ENCODE data around the gene OR52N2. TPM values are rescaled to one million over a fixed set of nuclear protein-coding genes. Genes with fewer than 3 reads are reported as not detected.

The OR52N2 gene
- total RNA-seq, 1 donor from 2014 or later = not detected

DNA sequence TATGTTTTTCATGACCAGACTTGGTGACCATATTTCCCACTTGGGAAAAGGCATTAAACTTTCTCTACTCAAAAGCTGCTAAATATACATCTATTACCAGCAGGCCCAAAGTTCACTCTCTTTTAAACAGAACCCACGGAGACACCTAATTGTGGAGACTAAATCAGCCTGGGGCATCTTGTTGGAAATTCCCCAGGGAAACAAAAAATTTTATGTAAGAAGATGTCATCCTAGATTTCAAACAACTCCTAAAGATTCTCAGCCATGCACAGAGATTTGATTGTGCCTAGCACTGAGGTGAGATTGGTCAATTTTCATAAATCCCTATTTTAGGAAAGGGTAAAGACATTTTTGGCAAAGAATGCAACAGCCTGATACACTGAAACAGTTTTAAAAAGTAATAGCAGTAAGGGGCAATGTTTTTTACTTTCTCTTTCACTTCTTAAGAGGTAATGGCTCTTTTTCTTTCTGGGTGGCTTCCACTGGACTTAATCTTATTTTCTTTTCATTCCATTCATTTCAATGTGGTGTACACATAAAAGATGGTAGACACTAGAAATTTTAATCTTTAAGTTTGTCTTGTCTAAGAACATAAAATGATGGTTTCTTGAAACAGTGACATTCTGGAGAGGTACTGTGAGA is 9.6 kb downstream of the OR52N2 start:
- no peak for DNase-seq (ENCODE audit: low spot score)
- TF ChIP-seq, protein P1, sequence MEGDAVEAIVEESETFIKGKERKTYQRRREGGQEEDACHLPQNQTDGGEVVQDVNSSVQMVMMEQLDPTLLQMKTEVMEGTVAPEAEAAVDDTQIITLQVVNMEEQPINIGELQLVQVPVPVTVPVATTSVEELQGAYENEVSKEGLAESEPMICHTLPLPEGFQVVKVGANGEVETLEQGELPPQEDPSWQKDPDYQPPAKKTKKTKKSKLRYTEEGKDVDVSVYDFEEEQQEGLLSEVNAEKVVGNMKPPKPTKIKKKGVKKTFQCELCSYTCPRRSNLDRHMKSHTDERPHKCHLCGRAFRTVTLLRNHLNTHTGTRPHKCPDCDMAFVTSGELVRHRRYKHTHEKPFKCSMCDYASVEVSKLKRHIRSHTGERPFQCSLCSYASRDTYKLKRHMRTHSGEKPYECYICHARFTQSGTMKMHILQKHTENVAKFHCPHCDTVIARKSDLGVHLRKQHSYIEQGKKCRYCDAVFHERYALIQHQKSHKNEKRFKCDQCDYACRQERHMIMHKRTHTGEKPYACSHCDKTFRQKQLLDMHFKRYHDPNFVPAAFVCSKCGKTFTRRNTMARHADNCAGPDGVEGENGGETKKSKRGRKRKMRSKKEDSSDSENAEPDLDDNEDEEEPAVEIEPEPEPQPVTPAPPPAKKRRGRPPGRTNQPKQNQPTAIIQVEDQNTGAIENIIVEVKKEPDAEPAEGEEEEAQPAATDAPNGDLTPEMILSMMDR (IDR thresholded peaks at IDR 0.05) = no peak
- H3K4me3 Mint-ChIP-seq (ENCODE audit: unreplicated experiment) = no peak overlapping the region
- no peaks in the 10 kb centered on the region for H3K9me3 Mint-ChIP-seq (ENCODE audit: low read depth)
- H3K36me3 Mint-ChIP-seq (ENCODE audit: low read depth) = no peaks in the 10 kb centered on the region
- peaks cover 7% of the 10 kb centered on the region for H3K4me1 Mint-ChIP-seq (ENCODE audit: low read depth)
- peaks cover 19% of the 10 kb centered on the region for H3K27me3 Mint-ChIP-seq (ENCODE audit: low read depth)
- no peak overlapping the region for H3K27ac Mint-ChIP-seq (ENCODE audit: unreplicated experiment)

DNA sequence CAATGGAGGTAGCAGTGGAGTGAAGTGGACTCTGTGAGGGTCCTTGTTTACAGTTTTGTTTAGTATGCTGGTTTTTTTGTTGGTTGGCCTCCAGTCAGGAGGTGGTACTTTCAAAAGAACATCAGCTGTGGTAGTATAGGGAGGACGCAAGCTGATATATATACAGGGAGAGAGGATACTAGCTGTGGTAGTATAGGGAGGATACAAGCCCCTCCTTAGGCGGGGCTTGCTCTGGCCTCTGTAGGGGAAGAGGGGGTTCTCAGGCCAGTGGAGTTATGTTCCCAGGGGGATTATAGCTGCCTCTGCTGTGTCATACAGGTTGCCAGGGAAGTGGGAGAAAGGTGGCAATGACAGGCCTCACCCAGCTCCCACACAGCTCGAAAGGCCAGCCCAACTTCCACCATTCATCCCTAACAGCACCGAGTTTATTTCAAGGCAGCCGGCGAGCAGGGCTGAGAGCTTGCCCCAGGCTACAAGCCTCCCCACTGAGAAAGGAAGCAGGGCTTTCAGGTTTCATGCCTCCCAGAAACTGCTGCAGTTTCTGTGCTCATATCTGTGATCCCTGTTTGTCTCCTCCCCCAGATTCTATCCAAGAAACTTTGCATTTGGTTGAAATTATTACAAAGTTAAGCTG is 22.6 kb downstream of the OR52N2 start:
- H3K27me3 Mint-ChIP-seq (ENCODE audit: low read depth) = peaks cover 10% of the 10 kb centered on the region
- peaks cover under 1% of the 10 kb centered on the region for H3K9me3 Mint-ChIP-seq (ENCODE audit: low read depth)
- no peaks in the 10 kb centered on the region for H3K4me1 Mint-ChIP-seq (ENCODE audit: low read depth)
- DNase-seq (ENCODE audit: low spot score) = no peak
- H3K36me3 Mint-ChIP-seq (ENCODE audit: low read depth) = no peaks in the 10 kb centered on the region
- H3K4me3 Mint-ChIP-seq (ENCODE audit: unreplicated experiment) = no peak overlapping the region
- TF ChIP-seq, protein P1 (IDR thresholded peaks at IDR 0.05) = no peak
- H3K27ac Mint-ChIP-seq (ENCODE audit: unreplicated experiment) = no peak overlapping the region

DNA sequence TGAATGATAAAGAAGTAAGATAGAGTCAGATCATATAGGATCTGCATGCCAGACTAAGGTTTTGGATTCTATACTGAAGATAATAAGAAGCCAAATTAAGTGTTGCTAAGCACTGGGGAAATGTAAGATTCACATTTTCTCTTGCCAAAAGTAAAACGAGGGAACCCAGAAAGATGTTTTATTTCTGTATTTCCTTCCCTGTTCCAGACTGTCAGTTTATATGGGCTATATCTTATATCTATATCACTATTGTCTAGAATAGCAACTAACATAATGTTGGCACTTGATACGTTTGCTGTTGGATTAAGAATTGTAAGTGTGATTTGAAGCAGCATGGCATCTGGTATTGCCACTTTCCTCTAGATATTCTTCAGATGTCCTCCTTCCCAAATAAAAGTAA is 24.7 kb downstream of the OR52N2 start:
- no peak overlapping the region for H3K4me3 Mint-ChIP-seq (ENCODE audit: unreplicated experiment)
- H3K4me1 Mint-ChIP-seq (ENCODE audit: low read depth) = peaks cover 11% of the 10 kb centered on the region
- H3K36me3 Mint-ChIP-seq (ENCODE audit: low read depth) = no peaks in the 10 kb centered on the region
- H3K9me3 Mint-ChIP-seq (ENCODE audit: low read depth) = peaks cover 17% of the 10 kb centered on the region
- TF ChIP-seq, protein P1 (IDR thresholded peaks at IDR 0.05) = no peak
- no peak overlapping the region for H3K27ac Mint-ChIP-seq (ENCODE audit: unreplicated experiment)
- no peak for DNase-seq (ENCODE audit: low spot score)
- H3K27me3 Mint-ChIP-seq (ENCODE audit: low read depth) = peaks cover 10% of the 10 kb centered on the region

DNA sequence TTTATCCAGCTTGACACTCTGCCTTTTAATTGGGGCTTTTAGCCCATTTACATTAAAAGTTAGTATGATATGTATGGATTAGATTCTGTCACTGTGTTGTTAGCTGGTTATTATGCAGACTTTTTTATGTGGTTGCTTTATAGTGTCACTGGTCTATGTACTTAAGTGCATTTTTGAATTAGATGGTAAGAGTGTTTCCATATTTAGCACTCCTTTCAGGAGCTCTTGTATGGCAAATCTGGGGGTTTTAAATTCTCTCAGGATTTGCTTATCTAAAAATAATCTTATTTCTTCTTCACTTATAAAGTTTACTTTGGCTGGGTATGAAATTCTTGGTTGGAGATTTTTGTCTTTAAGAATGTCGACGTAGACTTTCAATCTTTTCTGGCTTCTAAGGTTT is 29.0 kb downstream of the OR52N2 start:
- Mint-ChIP-seq H3K27ac (ENCODE audit: unreplicated experiment) (no peak overlapping the region), H3K27me3 (ENCODE audit: low read depth) (no peaks in the 10 kb centered on the region), H3K36me3 (ENCODE audit: low read depth) (no peaks in the 10 kb centered on the region), H3K4me3 (ENCODE audit: unreplicated experiment) (no peak overlapping the region), H3K9me3 (ENCODE audit: low read depth) (peaks cover 20% of the 10 kb centered on the region), H3K4me1 (ENCODE audit: low read depth) (peaks cover 11% of the 10 kb centered on the region)
- TF ChIP-seq, protein P1 (IDR thresholded peaks at IDR 0.05) = no peak
- DNase-seq (ENCODE audit: low spot score) = no peak

DNA sequence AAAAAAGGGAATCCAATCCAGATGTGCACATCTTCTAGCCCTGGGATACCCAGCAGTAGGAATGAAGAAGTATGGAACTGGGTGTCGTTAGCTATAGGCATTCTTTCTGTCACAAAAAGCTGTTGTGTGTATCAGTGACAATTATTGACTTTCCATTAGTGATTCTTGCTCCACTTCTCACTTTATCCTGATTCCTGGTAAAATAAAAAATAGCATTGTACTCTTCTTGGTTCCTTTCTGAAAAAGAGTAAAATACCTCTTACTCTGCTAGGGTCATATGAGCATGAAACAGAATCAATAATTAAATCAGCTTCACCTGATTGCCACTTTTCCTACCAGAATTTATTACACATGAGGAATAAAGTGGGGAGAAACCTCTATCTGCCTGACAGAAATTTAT is 33.1 kb downstream of the OR52N2 start, which contains the start of gene OR52E6:
Gene OR52E6, minus strand, starts transcription at position 101 of the 400 bp plus-strand sequence. Its CDS starts 0 bp downstream, at position 101.
- Mint-ChIP-seq H3K36me3 (ENCODE audit: low read depth) (no peaks in the 10 kb centered on the region), H3K27ac (ENCODE audit: unreplicated experiment) (no peak within 1 kb of the TSS), H3K4me3 (ENCODE audit: unreplicated experiment) (no peak within 1 kb of the TSS), H3K4me1 (ENCODE audit: low read depth) (peaks cover 11% of the 10 kb centered on the region), H3K27me3 (ENCODE audit: low read depth) (no peaks in the 10 kb centered on the region), H3K9me3 (ENCODE audit: low read depth) (peaks cover 17% of the 10 kb centered on the region)
- TF ChIP-seq, protein P1 (IDR thresholded peaks at IDR 0.05) = no peak
- no peak for DNase-seq (ENCODE audit: low spot score)
